NCI-H82 treated with DMSO at 0.1 percent for 48 hours (cell line): ENCODE measurements around the gene CFAP221.
A peak's percentile ranks its signal among the peaks of the same experiment; 100 is the strongest.

Source experiments
- DNase-seq: peaks from one replicate; lab custom pipeline; 2025; ENCODE audit not compliant: unreplicated experiment; lab: John Stamatoyannopoulos, UW

CFAP221 gene

DNA sequence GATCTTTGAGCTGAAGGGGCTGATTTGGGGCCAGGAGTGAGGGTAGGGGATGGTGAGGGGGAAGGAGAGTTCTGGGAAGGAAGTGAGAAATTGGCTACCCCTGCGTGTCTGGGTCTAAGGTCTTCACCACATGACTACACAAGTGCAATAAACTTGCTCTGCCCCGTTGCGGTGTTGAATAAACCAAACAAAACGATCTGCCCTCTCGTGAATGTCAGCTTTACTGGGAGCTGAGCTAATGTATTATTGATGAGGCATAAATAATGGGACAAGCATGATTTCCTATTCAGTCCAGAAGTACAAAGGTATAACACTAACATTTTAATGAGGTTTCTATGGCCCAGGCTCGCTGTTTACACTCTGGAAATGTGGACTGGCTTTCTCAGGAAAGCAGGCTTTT is 8.0 kb upstream of the CFAP221 start:
- no peak for DNase-seq

- DNase-seq: no peak
Observed at GRCh38 chr2:119536707-119537106, 7.5 kb upstream of the CFAP221 start.

DNA sequence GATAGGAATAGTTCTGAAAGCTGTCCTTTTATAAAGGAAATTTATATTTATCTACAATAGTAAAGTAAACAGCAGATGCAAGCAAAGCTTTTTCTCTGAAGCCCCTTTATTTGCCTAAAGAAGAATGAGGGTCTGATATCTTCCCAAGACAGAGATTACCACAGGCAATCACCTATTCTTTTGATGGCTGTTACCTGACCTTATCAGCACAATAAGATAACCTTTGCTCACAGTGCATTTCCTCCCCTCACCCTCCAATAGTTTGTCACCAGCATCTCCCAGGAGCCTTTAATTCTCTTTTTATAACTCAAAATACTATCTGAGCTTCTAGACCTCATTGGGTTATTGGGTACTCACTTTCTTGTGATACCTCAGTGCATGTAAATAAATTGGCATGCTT is 6.5 kb upstream of the CFAP221 start:
- no peak for DNase-seq

DNA sequence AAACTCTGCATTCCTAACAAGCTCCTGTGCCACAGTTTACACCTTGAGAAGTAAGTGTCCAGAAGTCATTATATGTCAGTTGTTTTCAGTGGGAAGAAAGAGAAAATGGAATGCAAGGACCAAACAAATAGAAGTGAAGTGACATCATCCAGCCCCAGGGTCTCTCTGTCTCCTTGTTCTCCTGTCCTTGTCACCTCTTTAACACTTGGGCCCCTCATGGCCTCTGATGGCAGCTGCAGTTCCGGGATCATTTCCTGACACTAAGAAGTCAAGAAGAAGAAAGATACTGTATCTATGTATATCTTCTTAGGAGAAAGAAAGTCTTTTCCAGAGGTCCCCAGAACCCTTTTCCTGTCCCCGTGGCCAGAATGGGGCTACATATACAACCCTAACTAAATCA is 2.8 kb upstream of the CFAP221 start:
- no peak for DNase-seq

DNA sequence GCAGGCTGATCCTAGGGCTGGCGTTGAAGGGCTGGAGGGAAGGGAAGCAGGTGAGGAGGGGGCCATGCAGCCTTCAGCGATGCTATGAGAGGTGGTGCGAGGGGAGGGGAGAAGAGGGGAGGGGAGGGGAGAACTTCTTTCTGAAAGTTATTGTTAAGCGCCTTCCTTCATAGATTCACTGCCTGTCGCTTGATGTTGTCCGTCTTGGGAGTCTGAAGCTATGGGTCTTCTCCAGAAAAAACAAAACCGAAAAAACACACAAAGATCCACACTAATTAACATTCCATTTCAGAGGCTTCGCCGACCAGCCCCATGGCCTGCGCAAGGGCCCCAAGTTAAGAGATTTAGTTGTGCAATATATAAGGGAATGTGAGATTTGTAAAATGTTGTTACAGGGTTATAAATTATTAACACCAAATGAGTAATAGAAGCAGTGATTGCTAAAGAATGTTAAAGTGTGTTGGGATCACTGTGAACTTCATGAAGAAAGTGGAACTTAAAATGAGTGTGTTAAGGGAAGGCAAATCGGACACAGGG is 758 bp downstream of the CFAP221 start:
- no peak for DNase-seq

- no peak for DNase-seq
Observed at GRCh38 chr2:119545754-119546446, 1.7 kb downstream of the CFAP221 start.

- DNase-seq: peak; percentile 61
Observed at GRCh38 chr2:119546447-119546767, 2.2 kb downstream of the CFAP221 start.

DNA sequence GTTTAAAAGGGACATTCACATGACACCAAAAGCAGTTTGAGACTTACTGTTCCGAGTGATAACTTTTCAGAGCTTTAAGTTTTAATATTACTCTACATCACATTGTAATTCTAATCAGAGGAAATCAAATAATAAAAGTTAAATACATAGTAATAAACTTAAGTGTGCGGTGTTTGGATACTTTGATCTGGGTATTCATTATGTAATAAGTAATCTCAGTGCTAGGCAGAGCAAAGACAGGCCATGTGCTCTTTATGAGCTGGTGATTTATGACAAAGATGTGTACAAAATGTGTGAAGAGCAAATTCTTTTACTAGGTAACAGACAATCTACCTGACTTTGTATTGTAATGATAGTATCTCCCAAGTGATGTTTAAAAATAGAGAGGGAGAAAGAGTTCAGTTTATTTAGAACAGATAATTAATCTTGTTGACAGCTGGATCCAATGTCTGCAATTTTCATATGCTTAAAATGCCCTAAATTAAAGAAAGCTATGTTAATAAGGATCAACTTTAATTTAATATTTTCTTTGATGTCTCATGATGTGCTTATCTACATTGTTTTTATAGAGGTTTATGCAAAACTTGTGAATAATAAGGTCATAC is 4.4 kb downstream of the CFAP221 start:
- no peak for DNase-seq

- DNase-seq: peak; percentile 13
Observed at GRCh38 chr2:119549241-119549640, 5.0 kb downstream of the CFAP221 start.

- DNase-seq: no peak
Observed at GRCh38 chr2:119550346-119550745, 6.1 kb downstream of the CFAP221 start.

DNA sequence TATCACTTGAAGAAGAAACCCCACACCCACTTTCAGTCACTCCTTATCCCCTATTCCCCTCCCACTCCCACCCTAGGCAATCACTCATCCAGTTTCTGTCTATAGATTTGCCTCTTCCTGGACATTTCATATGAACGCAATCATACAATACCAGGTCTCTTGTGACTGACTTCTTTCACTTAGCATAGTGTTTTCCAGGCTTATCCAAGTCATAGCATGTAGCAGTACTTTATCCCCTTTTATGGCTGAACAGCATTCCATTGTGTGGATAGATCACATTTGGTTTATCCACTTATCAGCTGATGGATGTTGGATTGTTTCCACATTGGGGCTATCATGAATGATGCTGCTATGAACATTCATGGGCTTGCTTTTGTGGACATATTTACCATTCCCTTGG is 6.6 kb downstream of the CFAP221 start:
- no peak for DNase-seq

- DNase-seq: no peak
Observed at GRCh38 chr2:119552902-119553301, 8.7 kb downstream of the CFAP221 start.

- DNase-seq: no peak
Observed at GRCh38 chr2:119553687-119554344, 9.6 kb downstream of the CFAP221 start.

- DNase-seq: no peak
Observed at GRCh38 chr2:119565481-119565880, 21.2 kb downstream of the CFAP221 start.

DNA sequence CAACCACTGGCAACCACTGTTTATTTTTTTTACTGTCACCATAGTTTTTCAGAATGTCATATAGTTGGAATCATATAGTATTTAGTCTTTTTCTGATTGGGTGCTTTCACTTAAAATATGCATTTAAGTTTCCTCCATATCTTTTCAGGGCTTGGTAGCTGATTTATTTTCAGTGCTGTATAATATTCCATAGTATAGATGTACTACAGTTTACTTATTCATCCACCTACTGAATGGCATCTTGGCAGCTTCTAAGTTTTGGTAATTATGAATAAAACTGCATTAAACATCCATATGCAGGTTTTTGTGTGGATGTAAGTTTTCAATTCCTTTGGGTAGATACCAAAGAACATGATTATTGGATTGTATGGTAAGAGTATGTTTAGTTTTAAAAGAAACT is 23.0 kb downstream of the CFAP221 start:
- DNase-seq: no peak

- DNase-seq: no peak
Observed at GRCh38 chr2:119574108-119574815, 30.0 kb downstream of the CFAP221 start.

- DNase-seq: no peak
Observed at GRCh38 chr2:119574864-119575263, 30.6 kb downstream of the CFAP221 start.

GRCh38 chr2:119575439-119575838 is 31.2 kb downstream of the CFAP221 start:
- no peak for DNase-seq

- DNase-seq: no peak
Observed at GRCh38 chr2:119579424-119580295, 35.4 kb downstream of the CFAP221 start.

- DNase-seq: no peak
Observed at GRCh38 chr2:119580550-119581072, 36.4 kb downstream of the CFAP221 start.
